CD4-positive, alpha-beta T cell treated with Interleukin-4 for 4 hours (primary cell): Measurements from ENCODE around the gene BTBD9.

Experiments
- DNase-seq: peaks from one replicate; pipeline ENCODE4 v3.0.0-alpha.2; 2020

Gene BTBD9

GRCh38 chr6:38593409-38593808 lies 46.3 kb downstream of the BTBD9 start:
- no peak for DNase-seq

- DNase-seq: no peak
Observed at GRCh38 chr6:38591439-38591838, 48.3 kb downstream of the BTBD9 start.

GRCh38 chr6:38589367-38589720 lies 50.4 kb downstream of the BTBD9 start:
- no peak for DNase-seq

- no peak for DNase-seq
Observed at GRCh38 chr6:38588631-38589366, 50.9 kb downstream of the BTBD9 start.

GRCh38 chr6:38587766-38588362 lies 51.9 kb downstream of the BTBD9 start:
- no peak for DNase-seq

- no peak for DNase-seq
Observed at GRCh38 chr6:38586992-38587391, 52.7 kb downstream of the BTBD9 start.

- no peak for DNase-seq
Observed at GRCh38 chr6:38584731-38585130, 55.0 kb downstream of the BTBD9 start.

- DNase-seq: no peak
Observed at GRCh38 chr6:38583523-38583922, 56.2 kb downstream of the BTBD9 start.

GRCh38 chr6:38580030-38580429 lies 59.7 kb downstream of the BTBD9 start:
- no peak for DNase-seq

GRCh38 chr6:38579010-38579628 lies 60.6 kb downstream of the BTBD9 start:
- DNase-seq: no peak

- DNase-seq: no peak
Observed at GRCh38 chr6:38578075-38578474, 61.7 kb downstream of the BTBD9 start.

- DNase-seq: no peak
Observed at GRCh38 chr6:38577492-38577891, 62.2 kb downstream of the BTBD9 start.

- DNase-seq: no peak
Observed at GRCh38 chr6:38573801-38574395, 65.8 kb downstream of the BTBD9 start.

- peak; percentile 65 for DNase-seq
Observed at GRCh38 chr6:38572186-38572813, 67.4 kb downstream of the BTBD9 start.

GRCh38 chr6:38571721-38572120 lies 68.0 kb downstream of the BTBD9 start:
- no peak for DNase-seq

GRCh38 chr6:38570750-38571149 lies 69.0 kb downstream of the BTBD9 start:
- DNase-seq: no peak

GRCh38 chr6:38567436-38567835 lies 72.3 kb downstream of the BTBD9 start:
- DNase-seq: no peak

- no peak for DNase-seq
Observed at GRCh38 chr6:38566295-38567030, 73.3 kb downstream of the BTBD9 start.

- no peak for DNase-seq
Observed at GRCh38 chr6:38564301-38564700, 75.4 kb downstream of the BTBD9 start.

- no peak for DNase-seq
Observed at GRCh38 chr6:38555606-38556005, 84.1 kb downstream of the BTBD9 start.

- DNase-seq: no peak
Observed at GRCh38 chr6:38554700-38555413, 84.9 kb downstream of the BTBD9 start.

- DNase-seq: no peak
Observed at GRCh38 chr6:38554014-38554413, 85.7 kb downstream of the BTBD9 start.
